ENCODE measurements around the gene SLC25A19. TPM values are rescaled to one million over a fixed set of nuclear protein-coding genes. Genes with fewer than 3 reads are reported as not detected.

Gene SLC25A19
- total and polyA plus RNA-seq, 10 of the 15 experiments (the other 5 are each of a cell fraction or from before 2014, with no cell fraction given), result 32.9 to 91.6 (median 53.7) TPM

GRCh38 chr17:75295201-75296158, 6.2 kb upstream of the SLC25A19 start (continued):
- TF ChIP-seq ZNF687 (IDR thresholded peaks at IDR 0.05), result peak; percentile 83
- TF ChIP-seq, protein P1, sequence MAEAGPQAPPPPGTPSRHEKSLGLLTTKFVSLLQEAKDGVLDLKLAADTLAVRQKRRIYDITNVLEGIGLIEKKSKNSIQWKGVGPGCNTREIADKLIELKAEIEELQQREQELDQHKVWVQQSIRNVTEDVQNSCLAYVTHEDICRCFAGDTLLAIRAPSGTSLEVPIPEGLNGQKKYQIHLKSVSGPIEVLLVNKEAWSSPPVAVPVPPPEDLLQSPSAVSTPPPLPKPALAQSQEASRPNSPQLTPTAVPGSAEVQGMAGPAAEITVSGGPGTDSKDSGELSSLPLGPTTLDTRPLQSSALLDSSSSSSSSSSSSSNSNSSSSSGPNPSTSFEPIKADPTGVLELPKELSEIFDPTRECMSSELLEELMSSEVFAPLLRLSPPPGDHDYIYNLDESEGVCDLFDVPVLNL (IDR thresholded peaks at IDR 0.05; ENCODE audit: low read depth, low read length), result no peak
- TF ChIP-seq, protein P2, sequence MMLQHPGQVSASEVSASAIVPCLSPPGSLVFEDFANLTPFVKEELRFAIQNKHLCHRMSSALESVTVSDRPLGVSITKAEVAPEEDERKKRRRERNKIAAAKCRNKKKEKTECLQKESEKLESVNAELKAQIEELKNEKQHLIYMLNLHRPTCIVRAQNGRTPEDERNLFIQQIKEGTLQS (IDR thresholded peaks at IDR 0.05; ENCODE audit: borderline replicate concordance, extremely low read depth, low read depth, low read length), result no peak
- TF ChIP-seq USF1 (IDR thresholded peaks at IDR 0.05; ENCODE audit: borderline replicate concordance, extremely low read length, insufficient read depth, low read depth, low read length), result no peak
- peak; percentile 100 for TF ChIP-seq SMARCA5 (IDR thresholded peaks at IDR 0.05)
- peak; percentile 98 for TF ChIP-seq MEF2B (IDR thresholded peaks at IDR 0.05; ENCODE audit: partially characterized antibody, poor library complexity, severe bottlenecking)
- TF ChIP-seq YY1 (IDR thresholded peaks at IDR 0.05; ENCODE audit: low read depth, low read length), result no peak; the same call in 1 of the 2 replicates
- peak; percentile 91 for TF ChIP-seq CREM (IDR thresholded peaks at IDR 0.05; ENCODE audit: low read depth)
- TF ChIP-seq CREB1 (IDR thresholded peaks at IDR 0.05; ENCODE audit: low read depth), result peak; percentile 80; the same call in 1 of the 2 replicates
- TF ChIP-seq USF2 (IDR thresholded peaks at IDR 0.05; ENCODE audit: borderline replicate concordance, low read depth, low read length), result no peak
- peak; percentile 10; the same call in 1 of the 2 replicates for TF ChIP-seq FOXK2 (IDR thresholded peaks at IDR 0.05)
- TF ChIP-seq SUPT20H (IDR thresholded peaks at IDR 0.05; ENCODE audit: borderline replicate concordance, control insufficient read depth, low read depth, low read length), result no peak
- TF ChIP-seq ETV6 (conservative IDR thresholded peaks at IDR 0.05 in 1 of 2, IDR thresholded peaks at IDR 0.05 in 1 of 2; ENCODE audit: borderline replicate concordance in 1 of 2, low read depth in 1 of 2), result peak in 1 of 2 experiments; percentile 78; a peak in 1 of 4 replicates
- TF ChIP-seq KDM1A (IDR thresholded peaks at IDR 0.05; ENCODE audit: borderline replicate concordance), result no peak
- TF ChIP-seq NR2C2 (IDR thresholded peaks at IDR 0.05; ENCODE audit: borderline replicate concordance, control insufficient read depth, insufficient read length, low read depth), result no peak
- TF ChIP-seq SMAD1 (IDR thresholded peaks at IDR 0.05; ENCODE audit: low read depth, partially characterized antibody), result peak; percentile 85

All from GM12878 (cell line).